ENCODE data around the gene SLC25A15.

DNA sequence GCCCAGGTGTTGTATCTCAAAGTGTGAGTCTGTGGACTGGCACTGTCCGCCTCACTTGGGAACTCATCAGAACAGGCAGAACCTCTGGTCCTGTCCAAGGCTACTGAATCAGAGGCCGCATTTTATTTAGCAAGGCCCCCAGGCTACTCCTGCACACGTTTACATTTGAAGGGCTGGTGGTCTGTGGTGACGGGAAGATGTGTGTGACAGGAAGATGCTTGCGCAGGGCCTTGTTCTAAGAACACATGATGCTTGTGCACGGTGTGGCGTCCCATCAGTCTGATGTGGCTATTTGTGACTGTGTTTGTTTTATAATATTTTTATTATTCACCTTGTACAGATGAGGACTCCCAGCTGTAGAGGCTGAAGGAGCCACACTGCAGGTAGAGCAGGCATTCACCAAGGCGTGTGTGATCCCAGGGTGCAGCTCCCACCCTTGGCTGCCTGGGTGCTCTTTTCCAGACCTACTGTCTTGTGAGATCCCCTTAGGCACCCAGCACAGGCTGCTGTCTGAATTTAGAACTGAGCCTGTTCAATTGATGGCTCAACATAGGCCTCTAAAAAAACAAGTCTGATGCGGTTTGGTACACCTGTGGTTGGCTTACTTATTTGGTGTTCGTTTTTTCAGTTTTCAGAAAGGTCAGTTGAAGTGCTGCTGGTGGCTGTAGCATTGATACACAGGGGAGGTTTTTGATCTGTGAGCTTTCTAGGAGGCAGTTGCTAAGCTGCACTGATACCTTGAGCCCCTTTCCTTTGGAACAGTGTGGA is 3.1 kb downstream of the SLC25A15 start:
- TF ChIP-seq CTCF (IDR thresholded peaks at IDR 0.05) (no peak), POLR2A (IDR thresholded peaks at IDR 0.05) (no peak)

Data from testis (tissue), 2 donors.